IMR-90 (cell line): ENCODE measurements around the gene ATP2C2. TPM values are rescaled to one million over a fixed set of nuclear protein-coding genes. Genes with fewer than 3 reads are reported as not detected.

Experiments
- ATAC-seq: fragments of 200-7000 bp; cut with Tn5 transposase; 2 replicates; pipeline ENCODE4 v1.9.1; 2020; ENCODE audit warnings: low read depth, mild to moderate bottlenecking, moderate library complexity
- BruUV-seq: library from RNA; stranded (reverse); fragments of 400-500 nt; replicated peaks from 2 replicates; lab custom pipeline; 2021; lab: Mats Ljungman, UMichigan
- CTCF ChIA-PET: fragments of 300-600 bp; formaldehyde crosslinking; extraction: SDS; loops from one replicate; lab custom pipeline; 2021; ENCODE audit warnings: antibody characterized with exemption; lab: Yijun Ruan, JAX
- POLR2A ChIA-PET: fragments of 300-600 bp; sonication (Branson Sonifier 250); formaldehyde crosslinking; loops from one replicate; lab custom pipeline; 2022; ENCODE audit warnings: antibody characterized with exemption; ENCODE audit not compliant: unreplicated experiment; lab: Charles Lee
- DNase-seq: peaks from one replicate; pipeline ENCODE4 v3.0.0; 2013
- H2AFZ ChIP-seq: replicated peaks from 2 replicates; pipeline ENCODE3; 2013; ENCODE audit warnings: low read length, mild to moderate bottlenecking; ENCODE audit not compliant: poor library complexity
- H2AK5ac ChIP-seq: 2 replicates; pipeline ENCODE4 v1.6.1; 2013; ENCODE audit warnings: low read depth, low read length, inconsistent platforms
- H2AK9ac ChIP-seq: replicated peaks from 2 replicates; pipeline ENCODE3; 2013; ENCODE audit warnings: mild to moderate bottlenecking, low read depth, low read length, moderate library complexity; ENCODE audit not compliant: poor library complexity
- H2BK120ac ChIP-seq: 2 replicates; pipeline ENCODE4 v1.6.1; 2013; ENCODE audit warnings: low read depth, low read length, inconsistent platforms
- H2BK15ac ChIP-seq: 3 replicates; pipeline ENCODE4 v1.6.1; 2013; ENCODE audit warnings: low read depth, low read length, inconsistent platforms
- H2BK20ac ChIP-seq: 2 replicates; pipeline ENCODE4 v1.6.1; 2013; ENCODE audit warnings: low read depth, mild to moderate bottlenecking, inconsistent platforms, low read length, moderate library complexity
- H2BK5ac ChIP-seq: 2 replicates; pipeline ENCODE4 v1.6.1; 2013; ENCODE audit warnings: mild to moderate bottlenecking, low read depth, low read length, inconsistent platforms; ENCODE audit not compliant: poor library complexity, severe bottlenecking
- H3K14ac ChIP-seq: replicated peaks from 2 replicates; pipeline ENCODE4 v1.6.1; 2013; ENCODE audit warnings: low read depth, low read length, inconsistent platforms
- H3K18ac ChIP-seq: 2 replicates; pipeline ENCODE4 v1.6.1; 2013; ENCODE audit warnings: low read depth, low read length, control low read depth
- H3K23ac ChIP-seq: 2 replicates; pipeline ENCODE4 v1.6.1; 2013; ENCODE audit warnings: low read depth, low read length, inconsistent platforms
- H3K27ac ChIP-seq: 2 replicates; pipeline ENCODE4 v1.5.1; 2013; ENCODE audit warnings: mild to moderate bottlenecking, control low read depth, low read length; ENCODE audit not compliant: insufficient read depth
- H3K27me3 ChIP-seq: 2 replicates; pipeline ENCODE4 v1.6.1; 2013; ENCODE audit warnings: low read length; ENCODE audit not compliant: control insufficient read depth, insufficient read depth
- H3K36me3 ChIP-seq: 2 replicates; pipeline ENCODE4 v1.6.1; 2013; ENCODE audit warnings: low read length, mixed read lengths; ENCODE audit not compliant: control insufficient read depth, insufficient read depth
- H3K4ac ChIP-seq: 2 replicates; pipeline ENCODE4 v1.6.1; 2013; ENCODE audit warnings: low read depth, low read length, inconsistent platforms
- H3K4me1 ChIP-seq: 2 replicates; pipeline ENCODE4 v1.6.1; 2013; ENCODE audit warnings: low read length, mixed read lengths; ENCODE audit not compliant: control insufficient read depth, insufficient read depth
- H3K4me2 ChIP-seq: 2 replicates; pipeline ENCODE4 v1.6.1; 2013; ENCODE audit warnings: low read depth, mild to moderate bottlenecking, control low read depth, low read length, moderate library complexity
- H3K4me3 ChIP-seq: 2 replicates; pipeline ENCODE4 v1.5.1; 2013; ENCODE audit warnings: low read depth, mild to moderate bottlenecking, control low read depth, low read length, moderate library complexity; ENCODE audit not compliant: insufficient read depth
- H3K56ac ChIP-seq: 2 replicates; pipeline ENCODE4 v1.6.1; 2013; ENCODE audit warnings: low read length, inconsistent platforms; ENCODE audit not compliant: insufficient read depth; ENCODE audit errors: extremely low read depth
- H3K79me1 ChIP-seq, 2 experiments: 2 replicates each; pipeline ENCODE4 v1.6.1; 2013; ENCODE audit warnings: low read length in 2 of 2, inconsistent platforms in 1 of 2, low read depth in 1 of 2
- H3K9ac ChIP-seq: 2 replicates; pipeline ENCODE4 v1.6.1; 2013; ENCODE audit warnings: low read depth, low read length, control low read depth
- H3K9me1 ChIP-seq: 2 replicates; pipeline ENCODE4 v1.6.1; 2013; ENCODE audit warnings: low read length, inconsistent platforms; ENCODE audit not compliant: insufficient read depth
- H3K9me3 ChIP-seq: 2 replicates; pipeline ENCODE4 v1.6.1; 2013; ENCODE audit warnings: low read length; ENCODE audit not compliant: control insufficient read depth, insufficient read depth
- H4K20me1 ChIP-seq: 2 replicates; pipeline ENCODE4 v1.6.1; 2013; ENCODE audit warnings: low read length, inconsistent platforms; ENCODE audit not compliant: insufficient read depth
- H4K5ac ChIP-seq: 2 replicates; pipeline ENCODE4 v1.6.1; 2013; ENCODE audit warnings: mild to moderate bottlenecking, low read depth, low read length, control low read depth
- H4K8ac ChIP-seq, 2 experiments: 2 replicates each; pipeline ENCODE4 v1.6.1; 2013; ENCODE audit warnings: low read depth in 2 of 2, low read length in 2 of 2, control low read depth in 1 of 2, inconsistent platforms in 1 of 2
- H4K91ac ChIP-seq: 2 replicates; pipeline ENCODE4 v1.6.1; 2013; ENCODE audit warnings: low read depth, low read length, inconsistent platforms; ENCODE audit not compliant: insufficient read depth
- CEBPB ChIP-seq: IDR thresholded peaks from 2 replicates; pipeline ENCODE4 v1.6.1; 2012; ENCODE audit warnings: low read depth, low read length, improper control_type of control experiment
- CHD1 ChIP-seq: IDR thresholded peaks from 2 replicates; pipeline ENCODE4 v1.6.1; 2012; ENCODE audit warnings: low read depth, low read length, improper control_type of control experiment
- FOS ChIP-seq: fragments of 150-350 bp; IDR thresholded peaks from 2 replicates; pipeline ENCODE4 v1.6.1; 2016; ENCODE audit warnings: low read depth, low read length
- MAFK ChIP-seq: IDR thresholded peaks from 2 replicates; pipeline ENCODE4 v1.6.1; 2012; ENCODE audit warnings: low read depth, low read length, improper control_type of control experiment
- MAZ ChIP-seq: IDR thresholded peaks from 2 replicates; pipeline ENCODE4 v1.6.1; 2012; ENCODE audit warnings: low read depth, mild to moderate bottlenecking, low read length, improper control_type of control experiment, moderate library complexity, borderline replicate concordance
- MXI1 ChIP-seq: IDR thresholded peaks from 2 replicates; pipeline ENCODE4 v1.6.1; 2012; ENCODE audit warnings: low read depth, mild to moderate bottlenecking, low read length, moderate library complexity, borderline replicate concordance
- NFE2L2 ChIP-seq: fragments of 150-350 bp; IDR thresholded peaks from 2 replicates; pipeline ENCODE4 v1.6.1; 2016; ENCODE audit warnings: low read depth, mild to moderate bottlenecking, low read length
- POLR2A ChIP-seq: IDR thresholded peaks from 2 replicates; pipeline ENCODE4 v1.6.1; 2012; ENCODE audit warnings: mild to moderate bottlenecking, low read depth, low read length
- RCOR1 ChIP-seq: IDR thresholded peaks from 2 replicates; pipeline ENCODE4 v1.6.1; 2012; ENCODE audit warnings: mild to moderate bottlenecking, low read length, improper control_type of control experiment; ENCODE audit not compliant: insufficient replicate concordance
- RFX5 ChIP-seq: IDR thresholded peaks from 2 replicates; pipeline ENCODE4 v1.8.0; 2012; ENCODE audit warnings: low read depth, mild to moderate bottlenecking, low read length, moderate library complexity
- SMC3 ChIP-seq: fragments of 150-350 bp; IDR thresholded peaks from 2 replicates; pipeline ENCODE4 v1.6.1; 2016; ENCODE audit warnings: low read depth, mild to moderate bottlenecking, antibody characterized with exemption, low read length, moderate library complexity
- WGBS, 2 experiments: methylation state at CpG; one replicate each; pipeline versions ENCODE4 v1.1.5 to v1.1.7; 2013; ENCODE audit warnings: missing lambda C conversion rate in 2 of 2; ENCODE audit not compliant: insufficient read length in 1 of 2; ENCODE audit errors: extremely low coverage in 2 of 2; 5-methylcytosine and 5-hydroxymethylcytosine counted together
- dilution Hi-C: fragments of 300-500 bp; cut with HindIII; formaldehyde crosslinking; loops from one replicate; pipeline ENCODE4 v1.14.3; 2018; ENCODE audit warnings: low sequenced_read_pairs; ENCODE audit not compliant: unreplicated experiment
- in situ Hi-C: fragments of 300-500 bp; cut with MboI; formaldehyde crosslinking; loops from 3 replicates; pipeline ENCODE4 v1.14.3; 2019; ENCODE audit warnings: low sequenced_read_pairs, inconsistent platforms, mixed read lengths
- intact Hi-C: fragments of 100-400 bp; cut with micrococcal nuclease; formaldehyde crosslinking; loops from 2 replicates; pipeline ENCODE4 v1.10.0; 2022
- polyA plus RNA-seq, 3 experiments: library from polyadenylated mRNA; depleted of rRNA; stranded (reverse); fragments of >200 nt; gene quantifications; 2 replicates each; pipeline ENCODE4 v1.2.3, GENCODE V29; 2012; ENCODE audit warnings: low replicate concordance in 1 of 3
- total RNA-seq: library from RNA; depleted of rRNA; stranded (reverse); fragments of >200 nt; gene quantifications from 2 replicates; pipeline ENCODE4 v1.2.3, GENCODE V29; 2012
- TF ChIP-seq, protein P1 (sequence below): fragments of 150-350 bp; IDR thresholded peaks from 2 replicates; pipeline ENCODE4 v1.6.1; 2016; ENCODE audit warnings: low read depth, mild to moderate bottlenecking, low read length, moderate library complexity, borderline replicate concordance
- TF ChIP-seq, protein P2 (sequence below): conservative IDR thresholded peaks from 2 replicates; pipeline ENCODE4 v1.5.1; 2012; ENCODE audit warnings: mild to moderate bottlenecking, low read depth, low read length, improper control_type of control experiment

ATP2C2 gene
- total and polyA plus RNA-seq, 2 of the 4 experiments (the other 2 are of a cell fraction): not detected

DNA sequence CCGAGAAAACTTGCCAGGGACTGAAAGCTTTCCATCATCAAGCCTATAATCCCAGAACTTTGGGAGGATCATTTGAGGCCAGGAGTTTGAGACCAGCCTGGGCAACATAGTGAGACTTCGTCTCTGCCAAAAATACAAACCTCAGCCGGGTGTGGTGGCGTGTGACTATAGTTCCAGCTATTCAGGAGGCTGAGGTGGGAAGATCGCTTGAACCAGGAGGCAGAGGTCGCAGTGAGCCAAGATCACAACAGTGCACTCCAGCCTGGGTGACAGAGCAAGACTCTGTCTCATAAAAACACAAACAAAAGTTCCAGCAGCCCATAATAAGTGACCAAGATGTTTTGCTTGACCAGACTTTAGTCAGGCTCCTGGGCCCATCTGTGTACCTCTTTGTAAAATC, 134.2 kb downstream of the ATP2C2 start:
- WGBS, 2 experiments: 67% methylated on average over 4 of the region's 6 CpGs; no CpG with 5 or more reads in 1 of the 2 experiments
- ChIA-PET CTCF (no interaction called here), POLR2A (no interaction called here)
- Histone ChIP-seq H4K5ac (no peak overlapping the region), H3K9me1 (peaks cover 39% of the 10 kb centered on the region), H2BK20ac (peak overlapping the region; percentile 17; the same call in 1 of the 2 replicates), H3K14ac (peak overlapping the region; percentile 98), H2AK5ac (peak overlapping the region; percentile 92), H2BK15ac (peak overlapping the region; percentile 44; the same call in 2 of the 3 replicates), H2AK9ac (peak overlapping the region; percentile 11), H3K9ac (no peak overlapping the region; the same call in 1 of the 2 replicates), H3K27ac (no peak overlapping the region; the same call in 1 of the 2 replicates), H2BK5ac (peak overlapping the region; percentile 95), H3K4me1 (peaks cover 16% of the 10 kb centered on the region), H3K4me3 (no peak overlapping the region), H3K4me2 (no peak overlapping the region; the same call in 1 of the 2 replicates), H4K91ac (peak overlapping the region; percentile 51; the same call in 1 of the 2 replicates), H3K27me3 (no peaks in the 10 kb centered on the region), H3K23ac (peak overlapping the region; percentile 22; the same call in 1 of the 2 replicates), H3K4ac (peak overlapping the region; percentile 63), H4K8ac (peak overlapping the region in 1 of 2 experiments; percentile 92; a peak in 1 of 4 replicates), H3K79me1 (peaks cover 48 to 79% of the 10 kb centered on the region in 2 experiments), H3K9me3 (no peaks in the 10 kb centered on the region), H4K20me1 (peaks cover 12% of the 10 kb centered on the region; the same call in 1 of the 2 replicates), H2BK120ac (peak overlapping the region; percentile 58; the same call in 1 of the 2 replicates), H2AFZ (no peak overlapping the region), H3K36me3 (peaks cover 19% of the 10 kb centered on the region), H3K56ac (no peak overlapping the region), H3K18ac (no peak overlapping the region)
- DNase-seq: no peak
- no TSS peak for BruUV-seq
- no peak for TF ChIP-seq CHD1
- TF ChIP-seq, protein P1, sequence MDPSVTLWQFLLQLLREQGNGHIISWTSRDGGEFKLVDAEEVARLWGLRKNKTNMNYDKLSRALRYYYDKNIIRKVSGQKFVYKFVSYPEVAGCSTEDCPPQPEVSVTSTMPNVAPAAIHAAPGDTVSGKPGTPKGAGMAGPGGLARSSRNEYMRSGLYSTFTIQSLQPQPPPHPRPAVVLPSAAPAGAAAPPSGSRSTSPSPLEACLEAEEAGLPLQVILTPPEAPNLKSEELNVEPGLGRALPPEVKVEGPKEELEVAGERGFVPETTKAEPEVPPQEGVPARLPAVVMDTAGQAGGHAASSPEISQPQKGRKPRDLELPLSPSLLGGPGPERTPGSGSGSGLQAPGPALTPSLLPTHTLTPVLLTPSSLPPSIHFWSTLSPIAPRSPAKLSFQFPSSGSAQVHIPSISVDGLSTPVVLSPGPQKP: no peak
- TF ChIP-seq POLR2A: no peak
- TF ChIP-seq MAZ: no peak
- no peak for TF ChIP-seq CEBPB
- no peak for TF ChIP-seq SMC3
- no peak for TF ChIP-seq MAFK
- no peak for TF ChIP-seq NFE2L2
- no peak for TF ChIP-seq RCOR1
- TF ChIP-seq RFX5: no peak
- no peak for TF ChIP-seq FOS
- TF ChIP-seq, protein P2, sequence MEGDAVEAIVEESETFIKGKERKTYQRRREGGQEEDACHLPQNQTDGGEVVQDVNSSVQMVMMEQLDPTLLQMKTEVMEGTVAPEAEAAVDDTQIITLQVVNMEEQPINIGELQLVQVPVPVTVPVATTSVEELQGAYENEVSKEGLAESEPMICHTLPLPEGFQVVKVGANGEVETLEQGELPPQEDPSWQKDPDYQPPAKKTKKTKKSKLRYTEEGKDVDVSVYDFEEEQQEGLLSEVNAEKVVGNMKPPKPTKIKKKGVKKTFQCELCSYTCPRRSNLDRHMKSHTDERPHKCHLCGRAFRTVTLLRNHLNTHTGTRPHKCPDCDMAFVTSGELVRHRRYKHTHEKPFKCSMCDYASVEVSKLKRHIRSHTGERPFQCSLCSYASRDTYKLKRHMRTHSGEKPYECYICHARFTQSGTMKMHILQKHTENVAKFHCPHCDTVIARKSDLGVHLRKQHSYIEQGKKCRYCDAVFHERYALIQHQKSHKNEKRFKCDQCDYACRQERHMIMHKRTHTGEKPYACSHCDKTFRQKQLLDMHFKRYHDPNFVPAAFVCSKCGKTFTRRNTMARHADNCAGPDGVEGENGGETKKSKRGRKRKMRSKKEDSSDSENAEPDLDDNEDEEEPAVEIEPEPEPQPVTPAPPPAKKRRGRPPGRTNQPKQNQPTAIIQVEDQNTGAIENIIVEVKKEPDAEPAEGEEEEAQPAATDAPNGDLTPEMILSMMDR: no peak
- TF ChIP-seq MXI1: no peak
- ATAC-seq: no peak
- in situ Hi-C loops: no loop called here
- dilution Hi-C loops: no loop called here
- intact Hi-C loops: no loop called here
